MV-4-11 (cell line): ENCODE results near the gene TOP3B.

Experiments used
- DNase-seq: peaks from one replicate; lab custom pipeline; 2025; lab: John Stamatoyannopoulos, UW

Gene TOP3B

DNA sequence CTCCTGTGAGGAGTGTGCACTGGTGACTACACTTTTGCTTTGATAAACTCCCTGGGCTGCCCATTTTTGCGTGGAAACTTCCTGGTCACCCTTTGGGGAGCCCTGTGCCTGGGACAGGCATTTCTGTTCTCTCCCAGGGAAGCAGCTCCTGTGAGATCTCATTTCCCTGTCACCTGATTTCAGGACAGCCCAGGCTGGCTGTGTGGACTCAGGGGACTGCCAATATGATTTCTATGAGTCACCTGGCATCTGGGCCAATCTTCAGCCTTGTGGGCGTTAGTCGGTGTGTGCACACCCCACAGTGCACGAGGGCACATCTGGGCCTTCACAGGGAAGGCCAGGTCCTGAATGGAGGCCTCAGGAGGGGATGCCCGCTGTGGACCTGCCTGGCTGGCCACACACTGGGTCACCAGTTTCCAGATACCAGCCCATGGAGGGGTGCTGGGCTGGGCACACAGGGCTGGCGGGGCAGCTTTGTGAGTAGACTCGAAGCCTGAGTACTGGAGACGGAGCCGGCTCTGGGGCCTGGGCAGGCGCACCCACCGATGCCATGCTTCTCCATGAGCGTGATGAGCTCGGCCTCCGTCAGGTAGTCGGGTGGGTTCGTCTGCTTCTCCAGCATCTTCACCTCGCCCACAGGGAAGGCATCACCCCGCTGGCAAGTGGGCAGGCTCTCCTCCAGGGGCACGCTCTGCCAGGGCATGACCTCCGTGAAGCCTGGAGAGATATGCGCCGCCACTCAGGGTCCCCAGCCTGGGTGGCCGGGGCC is 20.5 kb downstream of the TOP3B start:
- DNase-seq: no peak

DNA sequence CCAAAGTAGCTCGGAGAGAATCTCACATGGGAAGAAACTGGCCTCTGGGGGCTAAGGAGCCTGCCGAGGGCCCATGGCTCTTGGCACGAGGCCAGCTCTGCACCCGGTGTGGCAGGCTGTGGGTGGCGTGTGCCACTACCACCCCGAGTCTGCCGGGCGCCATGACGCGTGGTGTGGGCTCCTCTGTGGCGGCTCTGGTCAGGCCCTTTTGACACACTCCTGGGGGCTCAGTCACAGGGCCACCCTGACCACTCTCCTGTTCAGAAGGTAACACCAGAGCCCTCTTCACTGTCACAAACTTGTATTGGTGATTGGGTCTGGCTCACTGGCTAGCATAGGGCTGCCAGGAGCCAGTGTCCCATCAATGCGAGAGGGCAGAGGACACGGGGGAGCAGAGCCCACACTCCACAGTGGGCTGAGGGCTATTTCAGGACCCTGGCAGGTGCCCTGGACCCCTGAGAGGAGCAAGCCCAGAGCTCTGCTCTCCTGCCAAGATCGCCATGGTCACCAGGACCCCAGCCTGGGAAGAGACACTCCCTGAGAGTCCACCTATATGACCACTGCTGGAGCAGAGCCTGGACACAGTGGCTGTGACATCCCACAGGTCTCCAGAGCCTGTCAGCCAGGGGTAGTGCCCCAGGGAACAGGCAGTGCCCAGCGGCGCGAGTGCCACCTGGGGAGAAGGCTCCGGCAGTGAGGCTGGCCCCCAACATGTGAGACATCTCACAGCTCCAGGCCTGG is 21.3 kb downstream of the TOP3B start:
- DNase-seq: no peak

DNA sequence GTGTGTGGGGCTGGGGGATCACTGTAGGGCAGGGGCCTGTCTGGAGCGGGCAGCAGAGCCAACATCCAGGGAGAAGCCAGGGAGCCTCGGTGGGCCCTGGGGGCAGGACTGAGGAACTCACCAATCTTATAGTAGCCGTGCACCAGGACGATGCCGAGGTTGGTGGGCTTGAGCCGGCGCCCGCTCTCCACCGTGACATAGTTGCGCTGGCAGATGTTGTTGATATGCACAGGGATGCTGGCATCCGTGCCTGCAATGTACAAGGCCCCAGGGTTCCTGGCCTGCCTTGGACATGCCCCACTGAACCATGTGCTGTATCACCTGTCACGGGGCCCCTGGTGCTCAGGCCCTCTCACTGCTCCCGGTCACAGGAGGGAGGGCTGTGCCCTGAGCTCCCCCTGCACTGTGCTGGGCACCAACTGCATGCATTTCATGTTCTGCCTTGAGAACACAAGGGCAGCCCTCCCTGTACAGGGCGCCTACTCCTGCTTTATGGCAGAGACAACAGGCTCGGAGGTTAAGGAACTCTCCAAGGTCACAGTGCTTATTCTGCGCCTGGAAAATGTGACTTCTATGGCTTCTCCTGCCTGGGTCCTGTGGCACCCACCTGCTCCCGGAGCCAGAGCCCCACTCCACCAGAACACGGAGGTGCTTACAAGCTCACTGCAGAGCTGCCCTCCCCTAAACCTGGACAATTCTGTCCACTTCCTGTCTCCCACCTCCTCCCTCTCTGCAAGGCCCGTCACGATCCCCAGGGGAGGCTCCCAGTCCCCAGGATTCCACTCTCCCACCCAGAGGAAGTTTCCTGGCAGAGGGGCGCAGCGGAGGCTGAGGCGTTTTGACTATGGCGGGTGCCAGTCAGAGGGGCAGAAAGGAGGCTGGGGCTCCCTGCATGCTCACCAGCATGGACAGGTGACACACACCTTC is 22.1 kb downstream of the TOP3B start:
- no peak for DNase-seq

DNA sequence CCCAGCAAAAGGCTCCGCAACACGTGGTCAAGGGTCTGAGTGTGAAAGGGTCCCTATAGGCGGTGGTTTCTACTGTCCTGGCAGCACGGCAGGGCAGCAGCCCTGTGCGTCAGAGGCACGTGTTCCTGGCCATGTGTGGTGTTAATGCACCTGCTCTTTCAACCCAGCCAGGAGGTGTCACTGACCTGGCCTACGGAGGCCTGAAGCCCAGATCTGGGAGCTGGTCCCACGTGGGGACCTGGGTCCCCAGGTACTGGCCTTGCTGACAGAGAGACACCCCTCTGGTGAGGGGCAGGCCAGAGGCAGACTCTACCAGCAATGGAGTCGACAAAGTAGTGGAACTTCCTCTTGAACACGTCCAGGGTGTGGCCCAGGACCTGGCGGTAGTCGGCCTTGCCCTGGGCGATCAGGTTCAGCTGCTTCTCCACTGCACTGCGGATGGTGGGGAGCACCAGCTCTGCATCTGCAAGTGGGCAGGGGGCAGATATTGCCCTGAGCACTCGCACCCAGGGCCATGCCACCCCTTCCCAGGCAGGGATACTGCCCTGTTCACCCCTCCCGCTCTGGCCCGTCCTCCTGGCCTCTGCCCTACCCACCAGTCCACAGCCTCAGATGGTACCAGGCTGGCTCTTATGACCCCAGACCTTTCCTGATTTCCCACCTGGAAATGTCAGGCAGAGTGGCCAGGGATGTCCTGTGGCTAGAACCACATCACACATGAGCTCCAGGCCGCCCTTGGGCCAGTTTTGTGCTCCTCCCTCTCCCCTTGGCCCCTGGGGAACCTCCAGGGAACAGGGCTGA is 23.1 kb downstream of the TOP3B start:
- no peak for DNase-seq

DNA sequence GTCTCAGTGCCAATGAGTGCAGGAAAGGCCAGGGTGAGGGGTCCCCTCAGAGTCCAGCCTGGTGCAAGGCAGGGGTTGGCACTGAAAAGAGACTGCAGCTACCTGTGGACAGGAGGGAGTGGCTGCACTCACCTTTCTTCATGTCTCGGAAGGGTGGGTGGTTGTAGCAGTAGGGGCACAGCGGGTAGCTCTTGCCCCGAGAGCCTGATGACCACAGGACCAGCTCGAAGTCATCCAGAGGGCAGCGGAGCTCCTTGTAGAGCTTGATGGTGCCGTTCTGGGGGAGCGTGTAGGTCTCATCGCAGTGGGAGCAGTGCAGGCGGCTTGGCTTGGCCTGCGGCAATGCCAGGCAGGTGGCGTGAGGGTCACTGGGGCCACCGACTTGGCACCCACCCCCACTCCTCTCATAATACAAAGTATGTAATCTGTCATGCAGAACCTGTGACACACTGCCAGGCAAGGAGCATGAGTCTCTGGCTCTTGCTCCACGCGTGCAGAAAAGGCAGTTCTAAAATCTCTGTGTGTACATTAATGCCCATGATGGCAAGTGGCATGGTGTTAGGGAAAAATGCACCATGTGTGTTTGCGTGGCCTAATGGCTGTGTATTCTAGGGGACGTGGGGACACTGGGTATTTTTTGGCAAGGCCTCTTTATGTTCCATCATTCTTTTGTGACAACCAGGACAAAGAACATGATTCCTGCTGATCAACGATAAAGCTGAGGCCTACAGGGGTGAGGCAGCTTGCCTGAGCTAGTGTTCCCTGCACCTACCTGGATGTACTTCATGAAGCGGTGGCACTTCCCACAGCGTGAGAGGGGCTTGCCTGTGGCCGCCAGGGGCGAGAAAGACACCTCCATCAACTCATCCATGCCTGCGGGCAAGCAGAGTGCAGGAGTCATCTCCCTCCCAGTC is 24.0 kb downstream of the TOP3B start:
- DNase-seq: no peak

DNA sequence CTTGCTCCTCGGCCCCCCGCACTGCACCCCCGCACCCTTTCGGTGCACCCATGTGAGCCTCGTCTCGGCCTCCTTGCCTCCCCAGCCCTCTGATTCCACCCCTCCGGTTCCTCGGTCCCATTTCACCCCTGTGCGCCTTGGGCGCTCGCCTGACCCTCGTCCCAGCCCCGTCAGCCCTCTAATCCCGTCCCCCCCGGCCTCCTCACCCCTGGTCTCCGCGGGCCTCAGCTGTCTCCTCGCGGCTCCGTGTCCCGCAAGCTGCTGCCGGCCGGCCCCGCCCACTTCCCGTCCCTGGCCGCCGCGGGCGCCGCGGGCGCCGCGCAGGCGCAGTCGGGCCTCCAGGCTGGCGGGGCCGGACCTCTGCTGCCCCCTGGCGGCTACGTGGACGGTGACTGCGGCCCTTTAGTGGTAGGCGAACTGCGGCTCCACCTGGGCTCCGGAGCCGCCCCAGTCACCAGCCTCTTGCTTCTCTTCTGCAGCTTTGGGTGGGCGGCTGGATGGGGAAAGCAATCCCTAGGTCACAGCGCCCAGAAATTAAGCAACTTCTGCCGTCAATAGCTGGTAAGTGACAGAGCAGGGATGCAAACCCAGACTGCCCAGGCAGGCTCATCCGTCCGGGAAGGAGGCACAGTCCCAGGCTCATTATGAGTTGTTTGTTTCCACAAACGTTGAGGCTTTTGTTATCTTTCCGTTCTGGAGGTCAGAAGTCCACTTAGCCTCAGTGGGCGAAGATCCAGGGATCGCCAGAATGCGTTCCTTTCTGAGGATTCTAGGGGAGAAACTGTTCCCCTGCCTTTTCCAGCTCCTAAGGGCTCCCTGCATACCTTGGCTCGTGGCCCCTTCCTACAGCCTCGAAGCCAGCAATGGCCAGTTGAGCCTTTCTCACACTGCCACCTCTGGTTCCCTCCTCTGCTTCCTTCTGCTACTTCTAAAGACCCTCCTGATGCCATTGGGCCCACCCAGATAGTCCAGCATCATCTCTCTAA is 29.7 kb downstream of the TOP3B start, which contains the start of gene PPM1F:
TSS of gene PPM1F (minus strand) at position 263 of the 986 bp plus-strand sequence. CDS start 6,800 bp downstream, outside the sequence.
- DNase-seq: peak; percentile 63

DNA sequence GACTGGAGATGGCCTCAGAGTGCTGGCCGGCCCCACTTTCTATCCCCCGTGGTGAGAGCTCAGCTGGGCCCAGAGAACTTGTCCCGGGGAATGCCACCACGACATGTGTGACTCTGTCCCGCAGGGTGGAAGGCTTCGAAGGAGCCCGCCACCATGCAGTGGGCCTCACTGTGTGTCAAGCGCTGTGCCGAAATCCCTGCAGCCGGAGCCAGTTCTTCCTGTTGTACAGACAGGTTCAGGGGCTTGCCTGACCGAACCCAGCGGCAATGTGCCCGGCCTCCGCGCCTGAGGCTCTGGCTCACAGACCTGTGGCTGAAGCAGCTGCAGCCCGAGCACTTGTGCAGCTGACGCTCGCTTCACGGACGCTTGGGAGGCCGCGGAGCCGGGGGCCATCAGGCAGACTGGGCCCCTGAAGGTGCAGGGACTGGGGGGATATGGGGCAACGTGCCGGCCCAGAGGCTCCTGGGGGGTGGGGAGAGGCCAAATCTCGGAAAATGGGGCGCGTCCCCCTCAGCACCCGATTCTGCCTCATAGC is 30.6 kb downstream of the TOP3B start:
- peak; percentile 5 for DNase-seq

DNA sequence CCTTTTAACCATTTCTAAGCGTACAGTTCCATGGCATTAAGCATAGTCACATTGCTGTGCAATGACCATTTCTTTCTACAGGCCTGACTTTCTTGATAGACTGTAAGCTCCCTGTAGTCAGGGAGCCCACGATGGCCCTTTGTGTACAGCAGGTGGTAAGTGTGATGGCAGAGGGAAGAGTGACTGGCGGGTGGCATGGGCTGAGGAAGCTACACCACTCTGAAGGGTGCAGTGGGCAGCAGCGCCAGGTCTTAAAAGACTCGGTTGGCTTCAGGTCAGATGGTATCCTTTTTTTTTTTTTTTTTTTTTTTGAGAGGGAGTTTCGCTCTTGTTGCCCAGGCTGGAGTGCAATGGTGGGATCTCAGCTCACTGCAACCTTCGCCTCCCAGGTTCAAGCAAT is 31.5 kb downstream of the TOP3B start:
- no peak for DNase-seq

DNA sequence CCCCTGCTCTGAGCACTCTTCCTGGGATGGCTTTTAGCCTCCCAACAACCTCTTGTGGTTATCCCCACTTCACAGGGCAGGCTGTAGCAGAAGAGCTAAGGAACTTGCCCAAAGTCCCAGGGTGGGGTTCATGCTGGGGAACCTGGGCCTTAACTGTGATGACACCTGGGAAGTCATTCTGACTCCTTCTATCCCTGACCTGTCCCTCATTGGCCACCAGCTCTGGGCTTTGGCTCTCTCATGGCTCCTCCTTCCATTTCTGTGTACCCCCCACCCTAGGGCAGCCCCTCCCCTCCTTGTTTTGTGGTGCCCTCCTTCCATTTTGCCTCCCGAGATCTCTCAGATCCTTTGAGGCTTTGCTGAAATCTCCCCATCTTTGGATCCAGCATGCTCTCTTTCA is 32.6 kb downstream of the TOP3B start:
- no peak for DNase-seq

DNA sequence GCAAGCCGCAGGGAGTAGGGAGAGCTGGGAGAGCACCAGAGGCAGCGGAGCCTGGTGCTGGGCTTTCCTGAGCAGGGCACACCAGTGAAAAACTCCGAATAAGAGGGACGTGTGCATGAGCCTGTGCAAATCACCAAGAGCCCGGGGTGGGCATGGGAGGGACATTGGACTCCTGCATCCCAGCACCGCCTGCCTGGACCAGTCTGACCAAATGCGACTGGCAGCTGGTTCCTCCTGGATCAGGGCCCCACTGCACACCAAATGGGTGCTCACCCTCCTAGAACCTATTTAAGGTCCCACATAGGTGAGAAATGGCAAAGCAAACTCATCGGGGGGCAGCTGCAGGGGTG is 33.0 kb downstream of the TOP3B start:
- DNase-seq: no peak

DNA sequence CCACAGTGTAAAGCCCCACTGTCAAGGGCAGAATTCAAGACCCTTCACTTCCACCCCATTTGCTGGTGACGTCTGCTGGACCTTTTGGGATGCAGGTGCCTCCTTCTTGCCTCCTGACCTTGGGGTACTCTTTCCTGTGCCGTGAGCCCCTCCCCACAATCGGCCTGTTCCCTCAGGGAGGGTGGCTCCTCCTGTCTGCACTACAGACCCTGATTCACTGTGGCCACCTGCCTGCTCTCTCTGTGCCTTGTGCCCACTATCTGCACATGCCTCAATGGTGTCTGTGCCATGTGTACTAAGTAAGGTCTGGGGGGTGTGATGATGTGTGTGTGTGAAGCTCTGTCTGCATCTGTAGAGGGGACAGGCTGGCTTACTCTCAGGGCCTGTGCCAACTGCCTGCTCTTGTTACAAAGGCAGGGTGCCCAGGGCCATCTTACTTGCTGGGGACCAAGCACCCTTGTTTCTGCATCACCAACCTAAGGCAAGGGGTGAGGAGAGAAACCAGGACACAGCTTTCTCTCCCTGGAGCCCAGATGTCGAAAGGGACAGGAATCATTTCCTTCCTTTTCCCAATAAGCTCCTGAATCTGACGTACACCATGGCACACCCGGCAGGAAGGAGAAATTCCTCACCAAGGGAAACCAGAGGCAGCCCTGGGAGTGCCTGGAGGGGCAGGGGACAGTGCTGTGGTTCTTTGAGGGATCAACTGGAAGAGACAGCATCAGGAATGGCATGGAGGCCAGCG is 33.6 kb downstream of the TOP3B start:
- no peak for DNase-seq

DNA sequence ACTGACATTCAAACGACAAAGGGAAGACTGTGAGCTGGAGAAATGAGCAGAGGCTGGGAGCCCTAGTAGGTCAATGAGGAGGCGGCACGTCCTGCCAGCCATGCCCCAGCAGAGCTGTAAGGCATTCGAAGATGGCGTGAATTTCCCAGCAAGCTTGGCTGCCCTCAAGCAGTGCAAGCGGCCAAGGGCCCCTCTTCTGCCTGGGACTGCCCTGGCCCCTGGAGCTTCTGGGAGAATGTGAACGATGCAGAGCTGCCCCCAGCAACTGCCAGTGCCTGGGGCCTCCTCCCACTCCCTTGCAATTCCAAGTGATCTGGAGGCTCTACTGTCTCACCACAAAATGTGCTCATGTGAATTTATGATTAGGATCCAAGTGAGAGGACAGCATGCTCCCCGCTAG is 34.2 kb downstream of the TOP3B start:
- DNase-seq: no peak

DNA sequence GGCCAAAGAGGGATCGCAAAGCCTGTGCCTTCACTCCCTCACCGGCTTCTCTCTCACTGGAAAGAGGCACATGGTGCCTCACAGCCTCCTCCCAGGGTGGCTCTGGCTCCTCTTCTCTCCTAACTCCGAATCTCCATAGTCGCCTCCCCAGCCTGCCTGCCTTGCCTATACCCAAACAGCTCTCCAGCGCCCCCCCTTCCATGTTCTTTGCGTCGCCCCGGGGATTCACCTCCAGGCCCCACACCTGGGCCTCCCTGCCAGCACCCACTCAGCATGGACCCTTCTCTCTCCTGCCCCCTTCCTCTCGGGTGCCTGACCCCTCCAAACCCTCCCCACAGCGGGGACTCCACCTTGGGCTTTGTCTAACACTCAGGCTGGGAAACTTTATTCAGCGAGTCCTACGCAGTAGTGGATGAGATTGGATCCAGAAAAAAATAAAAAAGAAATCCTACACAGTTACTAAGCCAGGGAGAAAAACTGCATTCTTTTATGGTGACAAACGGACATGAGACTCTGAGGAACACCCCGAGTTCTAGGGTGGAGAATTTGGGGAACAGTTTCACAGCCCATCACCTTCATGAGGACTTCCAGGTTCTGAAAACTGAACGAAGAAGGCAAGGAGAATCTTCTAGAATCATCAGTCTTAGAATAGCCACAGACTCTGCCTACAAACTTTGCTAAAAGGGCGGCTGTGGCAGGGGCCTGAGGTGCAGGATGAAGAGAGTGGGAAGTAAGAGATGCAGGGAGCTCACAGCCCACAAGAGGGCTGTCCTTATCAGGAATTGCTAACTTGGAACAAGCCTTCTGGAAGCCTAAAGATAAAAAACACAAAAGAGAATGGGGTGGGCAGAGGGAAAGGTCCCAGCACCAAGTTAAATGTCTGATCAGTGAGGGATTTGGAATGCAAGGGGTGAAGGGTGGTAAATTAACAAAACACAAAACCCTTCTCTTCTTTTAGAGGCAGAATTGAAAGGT is 35.3 kb downstream of the TOP3B start:
- peak; percentile 13 for DNase-seq

DNA sequence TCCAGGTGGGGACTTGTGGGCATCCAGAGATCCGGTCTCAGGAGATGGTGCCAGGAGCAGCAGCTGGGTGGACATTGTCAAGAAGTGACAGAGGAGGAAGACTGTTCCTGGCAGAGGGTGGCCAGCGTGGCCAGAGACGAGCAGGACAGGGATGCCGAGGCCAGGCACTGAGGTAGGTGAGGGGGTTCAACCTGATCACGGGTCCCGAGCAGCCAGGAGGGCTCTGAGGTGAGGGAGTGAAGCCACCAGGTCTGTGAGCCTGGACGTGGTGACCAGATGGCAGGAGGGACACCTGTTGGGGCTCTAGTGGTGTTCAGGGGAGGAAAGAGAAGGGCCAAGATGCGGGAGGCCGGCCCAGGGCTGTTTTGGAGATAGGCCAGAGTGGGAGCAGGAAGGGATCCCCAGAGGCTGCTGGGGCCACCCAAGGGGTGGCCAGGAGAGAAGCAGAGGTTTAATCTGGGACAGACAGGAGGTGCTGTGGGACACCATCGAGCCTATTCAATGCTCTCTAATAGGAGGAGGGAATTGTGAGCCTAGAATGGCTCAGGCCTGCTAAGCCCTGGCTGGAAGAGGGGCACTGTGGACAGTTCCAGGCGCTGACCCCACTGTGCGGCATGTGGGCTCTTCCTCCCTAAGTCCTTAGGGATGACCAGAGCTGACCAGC is 36.2 kb downstream of the TOP3B start:
- no peak for DNase-seq

DNA sequence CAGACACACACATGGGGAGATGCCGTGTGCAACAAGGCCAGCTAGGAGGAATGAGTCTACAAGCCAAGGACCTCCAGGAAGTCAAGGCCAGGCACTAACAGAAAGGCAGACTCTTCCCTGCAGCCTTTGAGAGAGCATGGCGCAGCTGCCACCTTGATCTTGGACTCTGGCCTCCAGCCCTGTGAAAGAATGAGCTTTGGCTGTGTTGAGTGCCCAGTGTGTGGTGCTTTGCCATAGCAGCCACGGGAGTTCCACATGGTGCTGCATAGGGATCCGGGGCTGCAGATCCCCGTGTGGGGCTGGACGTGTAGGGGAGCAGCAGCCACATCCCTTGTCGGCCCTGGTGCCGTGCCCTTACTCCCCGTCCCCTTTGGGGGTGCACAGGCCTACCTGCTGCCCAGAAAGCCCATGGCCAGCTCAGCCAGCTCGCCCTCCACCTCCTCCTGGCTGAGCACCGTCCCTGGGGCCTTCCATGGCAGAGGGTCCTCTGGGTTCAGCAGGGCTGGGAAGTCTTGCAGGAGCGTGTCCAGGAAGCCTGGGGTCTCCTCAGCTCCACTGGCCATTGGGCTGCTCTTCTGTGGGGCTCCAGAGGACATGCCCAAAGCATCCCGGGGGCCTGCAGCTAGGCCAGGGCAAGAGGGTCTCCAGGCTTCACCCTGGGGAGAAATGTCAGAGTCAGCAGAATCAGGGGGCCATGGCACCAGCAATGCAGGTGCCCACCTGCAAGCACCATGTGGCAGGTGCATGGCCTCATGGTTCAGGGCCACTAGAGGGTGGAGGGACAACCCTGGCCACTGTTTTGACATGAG is 36.9 kb downstream of the TOP3B start:
- no peak for DNase-seq

DNA sequence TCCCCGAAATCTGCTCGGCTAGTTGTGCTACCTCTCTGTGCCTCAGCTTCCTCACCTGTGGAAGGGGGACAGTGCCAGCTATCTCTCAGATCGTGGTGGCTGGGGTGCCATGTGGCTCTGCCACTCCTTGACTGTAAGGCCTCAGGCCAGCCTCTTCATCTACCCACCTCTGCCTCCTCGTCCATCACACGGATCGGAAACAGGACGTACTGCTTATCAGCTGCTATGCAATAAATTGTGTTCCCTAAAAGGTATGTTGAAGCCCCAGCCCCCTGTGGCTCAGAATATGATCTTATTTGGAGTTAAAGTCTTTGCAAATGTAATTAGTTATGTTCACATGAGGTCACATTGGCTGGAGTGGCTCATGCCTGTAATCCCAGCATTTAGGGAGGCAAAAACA is 37.7 kb downstream of the TOP3B start:
- DNase-seq: no peak
